ENCODE measurements around the gene COQ9. TPM values are rescaled to one million over a fixed set of nuclear protein-coding genes. Genes with fewer than 3 reads are reported as not detected.

The COQ9 gene, protein sequence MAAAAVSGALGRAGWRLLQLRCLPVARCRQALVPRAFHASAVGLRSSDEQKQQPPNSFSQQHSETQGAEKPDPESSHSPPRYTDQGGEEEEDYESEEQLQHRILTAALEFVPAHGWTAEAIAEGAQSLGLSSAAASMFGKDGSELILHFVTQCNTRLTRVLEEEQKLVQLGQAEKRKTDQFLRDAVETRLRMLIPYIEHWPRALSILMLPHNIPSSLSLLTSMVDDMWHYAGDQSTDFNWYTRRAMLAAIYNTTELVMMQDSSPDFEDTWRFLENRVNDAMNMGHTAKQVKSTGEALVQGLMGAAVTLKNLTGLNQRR
- 34.4 and 35.4 TPM in 2 replicates for total RNA-seq

DNA sequence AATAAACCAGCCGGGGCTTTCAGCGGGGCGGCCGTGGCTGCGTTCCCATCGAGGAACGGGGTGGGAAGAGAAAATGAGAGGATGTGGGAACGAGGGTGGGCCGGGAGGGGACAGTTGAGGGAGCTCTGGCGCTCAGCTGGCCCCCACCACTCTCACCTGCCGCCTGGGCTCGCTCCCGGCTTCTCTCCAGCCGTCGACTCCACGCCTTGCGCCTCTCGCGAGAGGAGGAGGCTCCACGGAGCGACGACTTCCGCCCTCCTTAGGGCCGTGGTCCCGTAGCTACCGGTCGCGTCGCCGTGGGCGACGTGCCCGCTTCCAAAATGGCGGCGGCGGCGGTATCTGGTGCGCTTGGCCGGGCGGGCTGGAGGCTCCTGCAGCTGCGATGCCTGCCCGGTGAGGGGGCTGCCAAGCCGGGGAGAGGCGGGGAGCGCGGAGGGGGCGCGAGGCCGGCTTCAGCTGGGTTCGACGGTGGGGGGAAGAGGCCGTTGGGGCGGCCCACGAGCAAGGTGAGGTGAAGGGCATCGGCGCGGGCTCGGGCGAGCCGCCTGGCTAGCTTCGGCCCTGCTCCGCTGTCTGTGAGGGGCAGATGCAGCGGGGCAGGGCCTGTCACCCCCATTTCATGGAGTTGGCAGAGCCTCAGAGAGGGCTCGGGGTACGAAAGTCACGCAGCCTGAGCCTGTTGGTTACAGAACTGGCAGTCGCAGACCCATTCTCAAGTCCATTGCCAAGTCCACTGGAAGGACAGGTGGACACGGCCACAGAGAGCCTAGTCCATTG lies at the start of gene COQ9, which contains the start of gene CIAPIN1:
Gene COQ9, plus strand, starts transcription at position 294 of the 777 bp plus-strand sequence. Its CDS starts 27 bp downstream, at position 321.
Gene CIAPIN1, minus strand, starts transcription at position 200 of the 777 bp plus-strand sequence. CDS start 6,457 bp downstream, outside the sequence.

GRCh38 chr16:57403965-57404817 lies 43.1 kb upstream of the COQ9 start, which contains the start of gene CCL17:
Gene CCL17, plus strand, starts transcription at chr16:57404767. Its CDS starts 9,166 bp downstream, at chr16:57413933.

GRCh38 chr16:57462209-57462977 lies 15.1 kb downstream of the COQ9 start, which contains the start of gene POLR2C:
Gene POLR2C, plus strand, starts transcription at chr16:57462679. Its CDS starts 46 bp downstream, at chr16:57462725.

GRCh38 chr16:57485916-57486857 lies 38.9 kb downstream of the COQ9 start, which contains the start of gene DOK4:
Gene DOK4, minus strand, starts transcription at chr16:57486493. Its CDS starts 6,986 bp downstream, at chr16:57479507.

Other genes with a start within 250 kb of the COQ9 start
- 119 and 126 TPM in 2 replicates for gene ARL2BP, start 202.2 kb upstream of the COQ9 start, total RNA-seq
- under 0.01 TPM in 2 replicates for gene PLLP, start 162.8 kb upstream of the COQ9 start, total RNA-seq
- gene CCL22, start 88.7 kb upstream of the COQ9 start, total RNA-seq: not detected in 2 replicates
- 0.32 TPM in 1 of 2 replicates, not detected in the other for gene CX3CL1, start 75.0 kb upstream of the COQ9 start, total RNA-seq
- not detected in 2 replicates for gene CCL17, start 42.7 kb upstream of the COQ9 start, total RNA-seq
- gene CIAPIN1, start 94 bp upstream of the COQ9 start, total RNA-seq: 27.7 and 35.0 TPM in 2 replicates
- gene POLR2C, start 15.2 kb downstream of the COQ9 start, total RNA-seq: 117 and 125 TPM in 2 replicates
- gene DOK4, start 39.0 kb downstream of the COQ9 start, total RNA-seq: 22.2 and 29.5 TPM in 2 replicates
- 23.0 and 23.2 TPM in 2 replicates for gene CCDC102A, start 89.1 kb downstream of the COQ9 start, total RNA-seq
- gene ADGRG5, start 95.2 kb downstream of the COQ9 start, total RNA-seq: 0.16 TPM in 1 of 2 replicates, not detected in the other
- gene ADGRG1, start 181.2 kb downstream of the COQ9 start, total RNA-seq: 1.8 and 5.3 TPM in 2 replicates
- not detected in 2 replicates for gene ADGRG3, start 220.8 kb downstream of the COQ9 start, total RNA-seq
- gene DRC7, start 247.3 kb downstream of the COQ9 start, total RNA-seq: under 0.01 TPM in 1 of 2 replicates, not detected in the other

Measured in hair follicle dermal papilla cell (primary cell).